ENCODE measurements around the gene SEMA3B. TPM values are rescaled to one million over a fixed set of nuclear protein-coding genes. Genes with fewer than 3 reads are reported as not detected.

SEMA3B gene
- total RNA-seq, 2 experiments from 2014 or later: 0.28 to 0.82 TPM

DNA sequence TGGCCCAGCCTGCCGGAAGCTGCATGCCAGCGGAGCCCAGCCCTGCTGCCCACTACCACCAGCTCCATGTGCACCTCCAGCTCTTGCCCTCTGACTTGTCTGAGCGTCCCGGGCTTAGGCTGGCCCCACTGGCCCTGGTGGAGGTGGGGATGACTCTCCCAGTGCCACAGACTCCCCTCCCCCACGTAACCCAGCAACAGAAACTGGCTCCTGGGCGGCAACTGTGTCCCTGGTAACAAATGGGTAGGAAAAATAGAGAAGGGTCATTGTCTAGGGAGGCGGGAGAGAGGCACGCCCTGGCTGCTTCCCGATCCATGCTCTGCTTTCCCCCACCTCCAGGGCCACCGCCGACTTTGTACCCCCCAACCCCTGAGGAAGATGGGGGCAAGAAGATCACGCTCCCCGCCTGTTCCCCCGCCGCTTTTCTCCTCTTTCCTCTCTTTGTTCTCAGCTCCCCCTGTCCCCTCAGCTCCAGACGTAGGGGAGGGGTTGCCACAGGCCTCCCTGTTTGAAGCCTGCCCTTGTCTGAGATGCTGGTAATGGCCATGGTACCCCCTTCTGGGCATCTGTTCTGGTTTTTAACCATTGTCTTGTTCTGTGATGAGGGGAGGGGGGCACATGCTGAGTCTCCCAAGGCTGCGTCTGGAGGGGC, 10.8 kb upstream of the SEMA3B start:
- no peak overlapping the region for H2AFZ ChIP-seq (ENCODE audit: low read length)
- H3K9me3 ChIP-seq (ENCODE audit: low read length): no peaks in the 10 kb centered on the region
- H3K79me2 ChIP-seq (ENCODE audit: insufficient read depth, low read depth, low read length): no peaks in the 10 kb centered on the region
- TF ChIP-seq, protein P1, sequence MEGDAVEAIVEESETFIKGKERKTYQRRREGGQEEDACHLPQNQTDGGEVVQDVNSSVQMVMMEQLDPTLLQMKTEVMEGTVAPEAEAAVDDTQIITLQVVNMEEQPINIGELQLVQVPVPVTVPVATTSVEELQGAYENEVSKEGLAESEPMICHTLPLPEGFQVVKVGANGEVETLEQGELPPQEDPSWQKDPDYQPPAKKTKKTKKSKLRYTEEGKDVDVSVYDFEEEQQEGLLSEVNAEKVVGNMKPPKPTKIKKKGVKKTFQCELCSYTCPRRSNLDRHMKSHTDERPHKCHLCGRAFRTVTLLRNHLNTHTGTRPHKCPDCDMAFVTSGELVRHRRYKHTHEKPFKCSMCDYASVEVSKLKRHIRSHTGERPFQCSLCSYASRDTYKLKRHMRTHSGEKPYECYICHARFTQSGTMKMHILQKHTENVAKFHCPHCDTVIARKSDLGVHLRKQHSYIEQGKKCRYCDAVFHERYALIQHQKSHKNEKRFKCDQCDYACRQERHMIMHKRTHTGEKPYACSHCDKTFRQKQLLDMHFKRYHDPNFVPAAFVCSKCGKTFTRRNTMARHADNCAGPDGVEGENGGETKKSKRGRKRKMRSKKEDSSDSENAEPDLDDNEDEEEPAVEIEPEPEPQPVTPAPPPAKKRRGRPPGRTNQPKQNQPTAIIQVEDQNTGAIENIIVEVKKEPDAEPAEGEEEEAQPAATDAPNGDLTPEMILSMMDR (conservative IDR thresholded peaks at IDR 0.05; ENCODE audit: low read length): no peak
- TF ChIP-seq EZH2phosphoT487 (IDR thresholded peaks at IDR 0.05; ENCODE audit: borderline replicate concordance, low read depth, low read length): no peak
- ChIA-PET POLR2A (no interaction called here), CTCF (ENCODE audit: unreplicated experiment) (no interaction called here)
- no peak overlapping the region for H3K4me3 ChIP-seq (ENCODE audit: low read depth, low read length, poor library complexity, severe bottlenecking)
- H3K36me3 ChIP-seq (ENCODE audit: insufficient read depth, low read length): peaks cover 58% of the 10 kb centered on the region
- no peak for DNase-seq (ENCODE audit: low spot score)
- peaks cover 4% of the 10 kb centered on the region for H3K4me1 ChIP-seq (ENCODE audit: insufficient read depth, low read length, poor library complexity, severe bottlenecking)
- intact Hi-C loops (cut with micrococcal nuclease; ENCODE audit: unreplicated experiment): no loop called here
- no peak overlapping the region for H3K27ac ChIP-seq (ENCODE audit: low read depth, low read length, poor library complexity, severe bottlenecking)
- no peaks in the 10 kb centered on the region for H3K9me2 ChIP-seq (ENCODE audit: insufficient read depth, low read length)
- no TSS peak for BruUV-seq (replicated peaks)
- H4K20me1 ChIP-seq (ENCODE audit: insufficient read depth, low read length): no peaks in the 10 kb centered on the region
- no peak overlapping the region for H3K4me2 ChIP-seq (ENCODE audit: low read length)

- intact Hi-C loops (cut with micrococcal nuclease; ENCODE audit: unreplicated experiment): no loop called here
- Histone ChIP-seq H3K27ac (ENCODE audit: low read depth, low read length, poor library complexity, severe bottlenecking) (no peak overlapping the region), H3K4me2 (ENCODE audit: low read length) (no peak overlapping the region), H3K36me3 (ENCODE audit: insufficient read depth, low read length) (peaks cover 52% of the 10 kb centered on the region), H4K20me1 (ENCODE audit: insufficient read depth, low read length) (no peaks in the 10 kb centered on the region), H3K4me3 (ENCODE audit: low read depth, low read length, poor library complexity, severe bottlenecking) (no peak overlapping the region), H2AFZ (ENCODE audit: low read length) (no peak overlapping the region), H3K9me2 (ENCODE audit: insufficient read depth, low read length) (no peaks in the 10 kb centered on the region), H3K9me3 (ENCODE audit: low read length) (no peaks in the 10 kb centered on the region), H3K4me1 (ENCODE audit: insufficient read depth, low read length, poor library complexity, severe bottlenecking) (peaks cover 4% of the 10 kb centered on the region), H3K79me2 (ENCODE audit: insufficient read depth, low read depth, low read length) (no peaks in the 10 kb centered on the region)
- ChIA-PET POLR2A (interaction anchor here (0.6 kb wide), 1 partner anchor 23 kb away, joined by 3 read pairs; the partner anchor contains the start of gene GNAI2), CTCF (ENCODE audit: unreplicated experiment) (interaction anchor here (0.6 to 1.9 kb wide), 2 partner anchors 12 to 67 kb away, joined by 3 to 6 read pairs; no protein-coding TSS in a partner anchor)
- no peak for TF ChIP-seq EZH2phosphoT487 (IDR thresholded peaks at IDR 0.05; ENCODE audit: borderline replicate concordance, low read depth, low read length)
- TF ChIP-seq, protein P1 (conservative IDR thresholded peaks at IDR 0.05; ENCODE audit: low read length): no peak
- no TSS peak for BruUV-seq (replicated peaks)
- no peak for DNase-seq (ENCODE audit: low spot score)
Observed at GRCh38 chr3:50258979-50259378, 10.0 kb upstream of the SEMA3B start.

DNA sequence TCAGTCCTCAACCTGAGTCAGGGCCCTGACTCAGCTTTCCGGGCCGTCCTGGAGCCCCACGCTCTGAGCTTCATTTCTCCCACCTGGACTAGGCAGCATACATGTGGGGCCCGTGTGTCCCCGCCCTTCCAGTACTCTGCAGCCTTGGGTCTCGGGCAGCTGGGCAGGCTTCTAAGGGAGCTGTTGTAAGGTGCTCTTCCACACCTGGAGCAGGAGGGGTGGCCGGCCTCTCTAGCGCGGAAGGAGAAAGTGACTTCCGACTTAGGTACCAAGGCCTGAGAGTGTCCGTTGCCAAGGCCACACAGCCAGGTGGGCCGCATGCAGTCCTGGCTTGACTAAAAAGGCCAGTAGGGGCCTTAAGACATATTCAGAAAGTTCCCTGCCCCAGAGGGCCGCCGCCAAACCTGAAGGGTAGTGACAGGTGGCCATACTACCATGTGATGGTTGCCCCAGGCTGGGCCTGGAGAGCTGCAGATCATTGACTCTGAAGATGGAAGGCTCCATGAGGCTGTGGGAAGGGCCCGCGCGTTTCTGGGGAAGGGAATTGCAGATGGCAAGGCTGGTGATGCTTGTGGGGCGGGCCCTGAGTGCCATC, 9.4 kb upstream of the SEMA3B start:
- peak overlapping the region; percentile 64; the same call in 1 of the 2 replicates for H3K4me2 ChIP-seq (ENCODE audit: low read length)
- H4K20me1 ChIP-seq (ENCODE audit: insufficient read depth, low read length): no peaks in the 10 kb centered on the region
- BruUV-seq (replicated peaks): no TSS peak
- H3K9me2 ChIP-seq (ENCODE audit: insufficient read depth, low read length): no peaks in the 10 kb centered on the region
- H3K27ac ChIP-seq (ENCODE audit: low read depth, low read length, poor library complexity, severe bottlenecking): no peak overlapping the region
- H3K79me2 ChIP-seq (ENCODE audit: insufficient read depth, low read depth, low read length): no peaks in the 10 kb centered on the region
- H3K4me1 ChIP-seq (ENCODE audit: insufficient read depth, low read length, poor library complexity, severe bottlenecking): peaks cover 4% of the 10 kb centered on the region
- no peak for DNase-seq (ENCODE audit: low spot score)
- H3K36me3 ChIP-seq (ENCODE audit: insufficient read depth, low read length): peaks cover 47% of the 10 kb centered on the region
- ChIA-PET CTCF (ENCODE audit: unreplicated experiment) (interaction anchor here (0.6 to 1.9 kb wide), 5 partner anchors 9 to 67 kb away, joined by 3 to 6 read pairs (median 3); no protein-coding TSS in a partner anchor), POLR2A (interaction anchor here (0.6 kb wide), 2 partner anchors 22 to 24 kb away, joined by 3 read pairs; partner anchors contain the start of gene GNAI2)
- intact Hi-C loops (cut with micrococcal nuclease; ENCODE audit: unreplicated experiment): no loop called here
- H3K9me3 ChIP-seq (ENCODE audit: low read length): no peaks in the 10 kb centered on the region
- peak overlapping the region; percentile 50 for H3K4me3 ChIP-seq (ENCODE audit: low read depth, low read length, poor library complexity, severe bottlenecking)
- no peak overlapping the region for H2AFZ ChIP-seq (ENCODE audit: low read length)
- no peak for TF ChIP-seq EZH2phosphoT487 (IDR thresholded peaks at IDR 0.05; ENCODE audit: borderline replicate concordance, low read depth, low read length)
- TF ChIP-seq, protein P1 (conservative IDR thresholded peaks at IDR 0.05; ENCODE audit: low read length): no peak
